HG02571 (cell line): Measurements from ENCODE around the gene NEMP2.
A peak's percentile ranks its signal among the peaks of the same experiment; 100 is the strongest.

Experiments
- ATAC-seq: cut with Tn5 transposase; IDR thresholded peaks from one replicate; pipeline ENCODE4 v1.9.1; 2021; ENCODE audit warnings: mild to moderate bottlenecking, moderate library complexity; ENCODE audit not compliant: unreplicated experiment

Gene NEMP2

GRCh38 chr2:190534310-190535120, at the start of gene NEMP2:
Gene NEMP2, minus strand, starts transcription at chr2:190534722. Its CDS starts 67 bp downstream, at chr2:190534655.
- peak; percentile 69 for ATAC-seq

- peak; percentile 59 for ATAC-seq
Measured at GRCh38 chr2:190583507-190584337, 49.2 kb upstream of the NEMP2 start.

- peak; percentile 58 for ATAC-seq
Measured at GRCh38 chr2:190582736-190583506, 48.4 kb upstream of the NEMP2 start.

- no peak for ATAC-seq
Measured at GRCh38 chr2:190582019-190582418, 47.5 kb upstream of the NEMP2 start.

GRCh38 chr2:190579915-190580846, 45.7 kb upstream of the NEMP2 start:
- ATAC-seq, result no peak

GRCh38 chr2:190579058-190579410, 44.5 kb upstream of the NEMP2 start:
- no peak for ATAC-seq

GRCh38 chr2:190578158-190579057, 43.9 kb upstream of the NEMP2 start:
- no peak for ATAC-seq

GRCh38 chr2:190576573-190576972, 42.1 kb upstream of the NEMP2 start:
- ATAC-seq, result no peak

- ATAC-seq, result no peak
Measured at GRCh38 chr2:190575263-190575662, 40.7 kb upstream of the NEMP2 start.

GRCh38 chr2:190574169-190574568, 39.6 kb upstream of the NEMP2 start:
- ATAC-seq, result no peak

GRCh38 chr2:190572246-190572645, 37.7 kb upstream of the NEMP2 start:
- ATAC-seq, result no peak

GRCh38 chr2:190571686-190572085, 37.2 kb upstream of the NEMP2 start:
- ATAC-seq, result no peak

GRCh38 chr2:190570871-190571270, 36.3 kb upstream of the NEMP2 start:
- ATAC-seq, result no peak

GRCh38 chr2:190569994-190570755, 35.7 kb upstream of the NEMP2 start:
- no peak for ATAC-seq

GRCh38 chr2:190564838-190565237, 30.3 kb upstream of the NEMP2 start:
- ATAC-seq, result no peak

GRCh38 chr2:190563646-190564045, 29.1 kb upstream of the NEMP2 start:
- no peak for ATAC-seq

GRCh38 chr2:190563109-190563508, 28.6 kb upstream of the NEMP2 start:
- no peak for ATAC-seq

- ATAC-seq, result no peak
Measured at GRCh38 chr2:190562121-190562520, 27.6 kb upstream of the NEMP2 start.
